Measurements from ENCODE around the gene SRPRB.

DNA sequence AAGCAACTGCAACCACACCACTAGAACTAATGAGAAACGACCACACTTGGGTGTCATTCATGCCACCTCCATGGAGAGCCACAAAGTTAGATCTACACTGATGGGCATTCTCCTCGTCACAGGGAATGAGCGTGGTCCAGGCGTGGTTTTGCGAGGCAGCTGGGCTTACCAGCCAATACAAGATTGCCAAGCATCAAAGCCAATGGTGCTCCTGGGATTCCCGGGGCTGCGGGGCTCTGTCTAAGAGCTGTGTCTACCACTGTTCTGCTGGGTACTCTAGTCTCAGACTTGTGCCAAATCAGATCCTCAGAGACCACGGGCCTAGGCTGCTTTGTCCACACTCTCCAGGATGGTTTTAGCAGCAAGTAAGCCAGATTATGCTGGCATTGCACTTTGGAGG, 46.3 kb downstream of the SRPRB start:
- TF ChIP-seq CTCF (IDR thresholded peaks at IDR 0.05) (no peak), POLR2A (IDR thresholded peaks at IDR 0.05) (no peak), POLR2AphosphoS5 (IDR thresholded peaks at IDR 0.05) (no peak)
